GM10847 (cell line): ENCODE measurements around the gene TCF4.

Experiments used
- POLR2A ChIP-seq: IDR thresholded peaks from 2 replicates; pipeline ENCODE4 v1.6.1; 2011; ENCODE audit not compliant: insufficient read length; ENCODE audit errors: extremely low read depth

The TCF4 gene

GRCh38 chr18:55427951-55428350, 160.0 kb downstream of the TCF4 start:
- TF ChIP-seq POLR2A, result no peak

- TF ChIP-seq POLR2A, result no peak
Measured at GRCh38 chr18:55425698-55426097, 162.3 kb downstream of the TCF4 start.

GRCh38 chr18:55422456-55423180, 165.4 kb downstream of the TCF4 start:
- TF ChIP-seq POLR2A, result no peak

GRCh38 chr18:55421615-55422419, 166.2 kb downstream of the TCF4 start:
- no peak for TF ChIP-seq POLR2A

- no peak for TF ChIP-seq POLR2A
Measured at GRCh38 chr18:55421308-55421614, 166.7 kb downstream of the TCF4 start.

- no peak for TF ChIP-seq POLR2A
Measured at GRCh38 chr18:55420665-55421307, 167.2 kb downstream of the TCF4 start.

GRCh38 chr18:55419947-55420664, 167.9 kb downstream of the TCF4 start:
- TF ChIP-seq POLR2A, result no peak

- no peak for TF ChIP-seq POLR2A
Measured at GRCh38 chr18:55419132-55419946, 168.7 kb downstream of the TCF4 start.

- TF ChIP-seq POLR2A, result no peak
Measured at GRCh38 chr18:55418439-55418838, 169.6 kb downstream of the TCF4 start.

- no peak for TF ChIP-seq POLR2A
Measured at GRCh38 chr18:55416791-55417190, 171.2 kb downstream of the TCF4 start.

GRCh38 chr18:55415258-55415871, 172.6 kb downstream of the TCF4 start:
- no peak for TF ChIP-seq POLR2A

- TF ChIP-seq POLR2A, result no peak
Measured at GRCh38 chr18:55414475-55414874, 173.5 kb downstream of the TCF4 start.

- TF ChIP-seq POLR2A, result no peak
Measured at GRCh38 chr18:55413474-55413873, 174.5 kb downstream of the TCF4 start.
